Effector memory CD8-positive, alpha-beta T cell (primary cell): Measurements from ENCODE around the gene PCNX2.
"Not testable (repeated sequence)": the region's sequence is repeated elsewhere in the genome, so short reads cannot be mapped to it uniquely, and the experiment has no call there.

Source experiments
- ATAC-seq: fragments of 150-1000 bp; cut with Tn5 transposase; replicated peaks from 2 replicates; pipeline ENCODE4 v1.10.0; 2021; ENCODE audit warnings: mild to moderate bottlenecking, moderate library complexity
- DNase-seq, 3 experiments: peaks; one replicate each; pipeline ENCODE4 v3.0.0; 2021
- H3K27ac Mint-ChIP-seq, 2 donors: one replicate each; pipeline ENCODE4 v1.8.0; 2022; ENCODE audit warnings: mild to moderate bottlenecking in 2 of 2, mixed read lengths in 2 of 2, moderate library complexity in 2 of 2
- H3K27me3 Mint-ChIP-seq, 2 donors: one replicate each; pipeline ENCODE4 v1.8.0; 2022; ENCODE audit warnings: mixed read lengths in 2 of 2
- H3K36me3 Mint-ChIP-seq: one replicate; pipeline ENCODE4 v1.8.0; 2022; ENCODE audit warnings: mild to moderate bottlenecking, moderate library complexity, mixed read lengths; ENCODE audit not compliant: insufficient read depth
- H3K4me1 Mint-ChIP-seq, 2 donors: one replicate each; pipeline ENCODE4 v1.8.0; 2022; ENCODE audit warnings: low read depth in 2 of 2, mixed read lengths in 2 of 2
- H3K4me3 Mint-ChIP-seq, 2 donors: one replicate each; pipeline ENCODE4 v1.8.0; 2022; ENCODE audit warnings: mild to moderate bottlenecking in 2 of 2, mixed read lengths in 2 of 2, moderate library complexity in 2 of 2
- H3K9me3 Mint-ChIP-seq, 2 donors: one replicate each; pipeline ENCODE4 v1.8.0; 2022; ENCODE audit warnings: mixed read lengths in 2 of 2

The PCNX2 gene

DNA sequence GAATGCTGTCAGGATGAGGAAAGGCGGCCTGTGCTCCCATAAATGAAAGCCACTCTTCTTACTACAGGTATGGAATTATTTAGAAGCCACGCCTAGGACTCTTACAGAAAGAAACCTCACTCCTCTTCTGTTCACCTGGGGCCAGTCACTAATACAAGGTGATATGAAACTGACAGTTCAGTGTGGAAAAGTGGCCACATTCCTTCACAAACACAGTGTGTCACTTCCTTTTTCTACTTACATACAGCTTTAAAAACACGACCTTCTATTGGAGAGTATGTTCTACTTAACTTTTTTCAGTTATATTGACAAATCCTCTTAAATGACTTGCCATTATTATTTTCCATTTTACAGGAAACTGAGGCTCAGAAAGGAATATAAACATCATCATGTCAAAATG, 163.1 kb downstream of the PCNX2 start:
- H3K9me3 Mint-ChIP-seq = no peaks in the 10 kb centered on the region

DNA sequence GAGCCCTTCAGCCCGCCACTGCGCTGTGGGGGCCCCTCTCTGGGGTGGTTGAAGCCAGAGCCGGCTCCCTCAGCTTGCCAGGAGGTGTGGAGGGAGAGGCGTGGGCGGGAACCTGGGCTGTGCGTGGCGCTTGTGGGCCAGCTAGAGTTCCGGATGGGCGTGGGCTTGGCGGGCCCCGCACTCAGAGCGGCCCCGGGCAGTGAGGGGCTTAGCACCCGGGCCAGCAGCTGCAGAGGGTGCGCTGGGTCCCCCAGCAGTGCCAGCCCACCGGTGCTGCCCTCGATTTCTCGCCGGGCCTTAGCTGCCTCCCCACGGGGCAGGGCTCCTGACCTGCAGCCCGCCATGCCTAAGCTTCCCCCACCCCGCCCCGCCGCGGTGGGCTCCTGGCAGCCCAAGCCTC, 166.5 kb downstream of the PCNX2 start:
- H3K36me3 Mint-ChIP-seq = peaks cover 33% of the 10 kb centered on the region

More for the DNA sequence above, 163.1 kb downstream of the PCNX2 start:
- Mint-ChIP-seq H3K27me3 (no peaks in the 10 kb centered on the region), H3K36me3 (peaks cover 35% of the 10 kb centered on the region), H3K4me1 (no peaks in the 10 kb centered on the region), H3K4me3 (no peak overlapping the region), H3K27ac (no peak overlapping the region)
- ATAC-seq (no peak), DNase-seq (no peak)

DNA sequence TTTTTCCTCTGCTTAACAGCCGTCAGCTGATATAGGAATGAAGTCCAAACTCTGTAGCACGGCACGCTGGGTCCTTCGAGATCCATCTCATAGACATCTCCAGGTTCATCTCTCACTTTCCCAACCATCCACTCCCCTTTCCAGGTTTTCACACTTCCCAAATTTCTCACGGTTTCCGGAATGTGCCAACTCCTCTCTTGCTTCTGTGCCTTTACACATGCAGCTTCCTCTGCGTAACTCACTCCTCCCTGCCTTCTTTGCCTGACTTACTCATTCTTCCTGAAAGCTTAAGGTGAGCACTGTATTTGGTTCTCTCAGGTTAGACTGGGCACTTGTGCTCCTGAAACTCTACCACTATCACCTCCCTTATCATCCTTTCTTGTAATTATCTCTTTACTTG, 168.4 kb downstream of the PCNX2 start:
- Mint-ChIP-seq H3K4me3 (no peak overlapping the region), H3K27ac (no peak overlapping the region), H3K9me3 (no peaks in the 10 kb centered on the region), H3K36me3 (peaks cover 17% of the 10 kb centered on the region), H3K27me3 (no peaks in the 10 kb centered on the region), H3K4me1 (no peaks in the 10 kb centered on the region)
- no peak for DNase-seq
- ATAC-seq = no peak

More for the DNA sequence above, 166.5 kb downstream of the PCNX2 start:
- not testable (repeated sequence) for H3K27me3 Mint-ChIP-seq, H3K4me3 Mint-ChIP-seq, DNase-seq, H3K9me3 Mint-ChIP-seq, H3K4me1 Mint-ChIP-seq, ATAC-seq, H3K27ac Mint-ChIP-seq

DNA sequence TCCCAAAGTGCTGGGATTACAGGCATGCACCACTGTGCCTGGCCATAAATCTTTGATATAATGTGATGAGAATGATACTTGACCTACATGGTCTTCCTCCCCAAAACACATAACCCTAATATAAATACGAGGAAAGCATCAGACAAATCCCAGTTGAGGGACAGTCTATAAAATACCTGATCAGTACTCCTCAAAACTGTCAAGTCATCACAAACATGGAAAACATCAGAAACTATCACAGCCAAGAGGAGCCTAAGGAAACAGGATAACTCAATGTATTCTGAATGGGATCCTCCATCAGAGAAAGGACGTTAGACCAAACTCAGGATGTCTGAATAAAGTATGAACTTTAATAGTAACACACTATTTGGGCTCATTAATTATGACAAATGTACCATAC, 172.7 kb downstream of the PCNX2 start:
- peaks cover 15% of the 10 kb centered on the region for H3K36me3 Mint-ChIP-seq
- no peak overlapping the region for H3K4me3 Mint-ChIP-seq
- H3K9me3 Mint-ChIP-seq = no peaks in the 10 kb centered on the region
- H3K4me1 Mint-ChIP-seq = no peaks in the 10 kb centered on the region
- no peaks in the 10 kb centered on the region for H3K27me3 Mint-ChIP-seq
- H3K27ac Mint-ChIP-seq = no peak overlapping the region
- ATAC-seq (no peak), DNase-seq (no peak)

DNA sequence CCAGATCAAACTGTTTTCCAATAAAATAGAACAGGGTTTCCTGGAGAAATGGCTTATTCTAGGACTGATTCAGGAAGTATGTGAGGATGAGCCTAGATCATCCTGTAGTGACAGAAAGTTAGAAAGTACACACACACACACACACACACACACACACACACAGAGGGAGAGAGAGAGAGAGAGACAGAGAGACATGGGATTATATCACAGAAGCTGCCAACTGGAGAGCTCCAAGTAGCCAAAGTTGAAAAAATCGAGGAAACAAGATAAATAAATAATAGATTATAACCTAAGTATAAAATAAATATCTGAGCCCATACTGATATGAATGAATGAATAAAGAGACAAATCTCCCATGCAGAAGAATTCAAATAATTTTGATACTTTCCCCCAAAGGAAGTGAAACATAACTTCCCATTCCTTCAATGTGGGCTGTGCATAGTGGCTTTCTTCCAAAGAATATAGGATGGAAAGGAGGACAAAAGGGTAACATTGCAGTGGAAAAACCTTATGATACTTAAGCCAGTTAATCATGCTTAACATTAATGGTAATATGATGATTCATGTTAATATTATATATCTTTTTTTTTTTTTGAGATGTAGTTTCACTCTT, 173.5 kb downstream of the PCNX2 start:
- peaks cover 15% of the 10 kb centered on the region for H3K36me3 Mint-ChIP-seq
- H3K9me3 Mint-ChIP-seq = no peaks in the 10 kb centered on the region
- H3K4me1 Mint-ChIP-seq = no peaks in the 10 kb centered on the region
- H3K4me3 Mint-ChIP-seq = no peak overlapping the region
- H3K27me3 Mint-ChIP-seq = no peaks in the 10 kb centered on the region
- no peak for DNase-seq
- ATAC-seq = no peak
- H3K27ac Mint-ChIP-seq = no peak overlapping the region

DNA sequence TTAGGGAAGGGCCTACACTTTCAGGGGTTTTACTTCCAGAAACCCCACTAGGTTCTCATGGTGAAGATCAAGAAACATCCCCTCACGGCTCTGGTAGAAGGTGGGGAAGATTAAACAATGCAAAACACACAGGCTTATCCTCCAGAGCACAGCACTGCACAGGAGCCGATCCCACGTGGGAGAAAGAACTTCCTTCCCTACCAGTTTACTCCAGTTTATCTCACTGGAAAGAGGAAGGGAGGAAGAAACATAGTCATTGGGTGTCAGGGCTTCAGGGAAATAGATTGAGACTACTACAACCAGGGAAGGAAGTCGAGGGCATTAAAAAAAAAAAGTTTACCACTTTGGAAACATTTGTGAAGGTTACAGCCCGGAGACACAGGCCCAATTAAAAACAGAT, 180.7 kb downstream of the PCNX2 start:
- no peak for DNase-seq
- H3K27me3 Mint-ChIP-seq = no peaks in the 10 kb centered on the region
- H3K36me3 Mint-ChIP-seq = peaks cover 11% of the 10 kb centered on the region
- no peaks in the 10 kb centered on the region for H3K9me3 Mint-ChIP-seq
- ATAC-seq = no peak
- H3K4me1 Mint-ChIP-seq = peaks cover 5 to 15% of the 10 kb centered on the region in 2 donors
- no peak overlapping the region for H3K4me3 Mint-ChIP-seq
- peak overlapping the region in 1 of 2 donors; percentile 67 for H3K27ac Mint-ChIP-seq

DNA sequence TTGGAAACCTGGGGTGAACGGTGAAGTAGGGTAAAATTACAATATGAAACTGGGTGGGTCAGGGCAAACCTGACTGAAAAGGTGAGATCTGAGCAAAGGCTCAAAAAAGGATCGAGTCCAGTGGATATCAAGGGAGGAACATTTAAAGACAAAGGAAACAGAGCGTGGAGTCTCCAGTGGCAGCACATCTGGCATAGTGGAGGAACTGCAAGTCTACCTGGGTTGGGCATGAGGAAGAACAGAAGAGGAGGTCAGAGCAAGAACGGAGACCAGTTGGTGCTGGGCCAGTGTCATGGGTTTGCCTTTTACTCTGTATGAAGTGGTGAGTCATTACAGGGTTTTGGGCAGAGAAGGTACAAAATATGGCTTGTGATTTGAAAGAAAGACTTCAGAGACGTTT, 181.4 kb downstream of the PCNX2 start:
- H3K36me3 Mint-ChIP-seq = peaks cover 14% of the 10 kb centered on the region
- ATAC-seq = no peak
- H3K4me3 Mint-ChIP-seq = no peak overlapping the region
- no peaks in the 10 kb centered on the region for H3K27me3 Mint-ChIP-seq
- H3K9me3 Mint-ChIP-seq = no peaks in the 10 kb centered on the region
- H3K4me1 Mint-ChIP-seq = peaks cover 5 to 18% of the 10 kb centered on the region in 2 donors
- no peak overlapping the region for H3K27ac Mint-ChIP-seq
- DNase-seq = no peak

DNA sequence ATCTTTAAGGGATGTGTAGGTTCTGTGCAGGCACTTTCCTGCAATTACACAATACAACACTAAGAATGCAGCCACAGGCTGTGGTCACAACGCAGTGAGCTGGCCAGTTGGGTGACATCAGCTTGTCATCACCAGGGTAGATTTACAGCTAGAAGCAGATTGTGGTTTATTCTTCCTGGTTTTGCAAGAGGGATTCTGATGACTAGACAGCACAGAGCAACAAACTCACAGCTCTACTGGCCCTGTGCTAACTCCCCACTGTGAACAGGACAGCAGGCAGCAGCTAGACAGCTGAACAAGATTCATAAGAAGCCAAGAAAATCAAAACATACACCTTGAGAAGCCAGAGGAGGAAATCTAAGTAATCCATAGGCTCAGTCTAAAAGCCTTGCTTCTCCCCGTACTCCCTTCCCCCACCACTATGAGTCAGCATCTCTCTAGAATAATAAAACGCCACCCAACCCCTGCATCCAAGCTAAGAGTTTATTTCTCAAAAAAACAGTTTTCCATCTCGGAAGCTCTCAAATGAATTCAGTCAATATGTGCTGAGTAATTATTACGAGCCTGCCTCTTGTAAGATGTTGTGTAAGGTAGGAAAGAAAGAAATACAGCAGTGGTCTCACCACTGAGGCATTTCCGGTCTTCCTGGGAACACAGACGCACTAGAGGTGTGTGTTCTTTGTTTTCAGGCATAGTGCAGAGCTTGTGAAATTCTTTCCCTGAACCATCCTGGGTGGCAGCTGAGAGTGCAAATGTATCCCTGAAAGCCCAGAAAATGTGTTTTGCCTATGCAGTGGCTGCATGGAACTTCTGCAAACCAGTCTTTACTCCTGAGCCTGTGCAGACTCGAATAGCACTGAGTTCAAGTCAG, 182.3 kb downstream of the PCNX2 start:
- Mint-ChIP-seq H3K27me3 (no peaks in the 10 kb centered on the region), H3K9me3 (no peaks in the 10 kb centered on the region), H3K27ac (peak overlapping the region in 1 of 2 donors; percentile 27), H3K4me1 (peaks cover 5 to 22% of the 10 kb centered on the region in 2 donors), H3K4me3 (no peak overlapping the region), H3K36me3 (peaks cover 21% of the 10 kb centered on the region)
- peak; percentile 50 for ATAC-seq
- DNase-seq = no peak

DNA sequence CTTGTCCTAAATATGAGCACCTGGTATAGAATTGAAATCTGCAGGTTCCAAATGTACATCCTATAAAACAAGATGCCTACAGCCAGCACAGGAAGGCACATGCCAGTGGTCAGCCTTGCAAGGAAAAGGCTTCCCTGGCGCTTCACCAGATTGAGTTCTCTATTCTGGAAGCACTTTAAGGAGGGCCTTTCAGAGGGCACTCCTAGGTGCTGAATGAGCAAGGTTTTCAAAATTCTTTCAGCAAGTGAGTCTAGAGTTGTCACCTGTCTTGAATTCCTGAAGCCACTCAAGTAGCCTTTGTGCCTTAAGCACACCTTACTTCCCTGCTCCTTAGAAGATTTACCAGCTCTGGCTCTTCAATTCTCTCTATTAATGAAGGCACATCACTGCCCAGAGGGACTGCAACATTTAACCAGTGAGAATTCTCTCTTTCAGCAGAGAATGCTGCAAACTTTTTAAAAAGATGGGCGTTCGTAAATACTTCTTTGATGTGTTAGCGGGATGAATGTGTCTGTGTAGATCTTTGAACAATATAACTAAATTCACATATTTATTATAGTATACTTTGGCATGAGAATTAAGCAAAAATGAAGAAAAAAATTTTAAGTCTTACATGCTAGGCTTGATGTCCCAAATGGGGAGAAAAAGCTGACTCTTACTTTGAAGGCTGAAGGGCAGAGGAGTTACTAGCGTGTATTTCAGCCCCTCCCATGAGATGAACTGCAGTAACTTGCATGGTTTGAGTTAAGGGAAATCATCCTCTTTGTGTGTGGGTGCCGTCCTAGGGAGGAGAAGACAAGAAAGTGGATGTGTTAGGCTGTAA, 183.1 kb downstream of the PCNX2 start:
- Mint-ChIP-seq H3K9me3 (no peaks in the 10 kb centered on the region), H3K27ac (peak overlapping the region in 1 of 2 donors; percentile 33), H3K4me3 (no peak overlapping the region), H3K4me1 (peaks cover 5 to 22% of the 10 kb centered on the region in 2 donors), H3K36me3 (peaks cover 16% of the 10 kb centered on the region), H3K27me3 (no peaks in the 10 kb centered on the region)
- DNase-seq (no peak), ATAC-seq (no peak)

DNA sequence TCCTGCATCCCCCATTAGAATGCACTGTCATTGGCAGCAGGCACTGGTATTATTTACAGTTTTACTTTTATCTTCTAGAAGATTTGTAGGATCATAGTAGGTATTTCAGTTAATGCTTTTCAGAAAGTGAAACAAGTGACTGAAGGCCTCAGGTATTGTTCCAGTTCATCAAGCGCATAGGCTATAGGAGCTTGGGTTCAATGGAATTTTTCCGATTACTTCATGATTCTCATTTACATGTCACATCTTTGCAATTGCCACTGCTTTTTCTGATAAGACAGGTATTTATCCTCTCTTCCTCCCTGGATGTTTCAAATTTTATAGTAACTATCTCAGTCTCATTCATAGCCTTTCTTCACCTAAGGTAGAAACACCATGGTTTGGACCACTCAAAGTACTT, 183.8 kb downstream of the PCNX2 start:
- Mint-ChIP-seq H3K36me3 (peaks cover 16% of the 10 kb centered on the region), H3K27ac (peak overlapping the region in 1 of 2 donors; percentile 33), H3K9me3 (no peaks in the 10 kb centered on the region), H3K27me3 (no peaks in the 10 kb centered on the region), H3K4me1 (peaks cover 5 to 22% of the 10 kb centered on the region in 2 donors), H3K4me3 (no peak overlapping the region)
- ATAC-seq (no peak), DNase-seq (no peak)

DNA sequence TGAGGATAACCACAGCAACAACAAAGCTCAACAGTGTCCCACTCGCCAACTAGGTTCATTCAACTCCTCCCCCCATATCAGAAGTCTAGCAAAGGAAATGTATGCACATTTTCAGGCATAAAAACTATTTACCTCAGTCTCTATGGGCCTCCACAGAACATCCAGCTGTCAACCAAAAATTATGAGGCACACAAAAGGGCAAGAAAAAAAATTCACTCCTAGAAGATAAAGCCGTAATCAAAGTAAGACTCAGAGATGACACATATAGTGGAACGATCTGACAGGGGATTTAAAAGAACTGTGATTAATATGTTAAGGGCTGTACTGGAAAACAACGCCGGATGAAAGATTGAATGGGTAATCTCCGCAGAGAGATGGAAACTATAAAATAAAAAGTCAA, 186.4 kb downstream of the PCNX2 start:
- Mint-ChIP-seq H3K4me1 (peaks cover 1 to 7% of the 10 kb centered on the region in 2 donors), H3K27ac (peak overlapping the region in 1 of 2 donors; percentile 5), H3K4me3 (no peak overlapping the region), H3K27me3 (no peaks in the 10 kb centered on the region), H3K36me3 (peaks cover 19% of the 10 kb centered on the region), H3K9me3 (no peaks in the 10 kb centered on the region)
- DNase-seq (no peak), ATAC-seq (no peak)

DNA sequence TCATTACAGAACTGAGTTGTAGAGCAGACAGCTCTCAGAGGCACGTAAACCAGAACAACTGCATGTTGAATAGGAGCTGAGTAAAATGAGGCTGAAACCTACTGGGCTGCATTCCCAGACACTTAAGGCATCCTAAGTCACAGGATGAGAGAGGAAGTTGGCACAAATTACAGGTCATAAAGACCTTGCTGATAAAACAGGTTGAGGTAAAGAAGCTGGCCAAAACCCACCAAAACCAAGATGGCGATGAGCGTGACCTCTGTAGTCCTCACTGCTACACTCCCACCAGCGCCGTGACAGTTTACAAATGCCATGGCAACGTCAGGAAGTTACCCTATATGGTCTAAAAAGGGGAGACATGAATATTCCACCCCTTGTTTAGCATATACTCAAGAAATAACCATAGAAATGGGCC, 187.8 kb downstream of the PCNX2 start:
- not testable (repeated sequence) for H3K27ac Mint-ChIP-seq, H3K9me3 Mint-ChIP-seq, DNase-seq, ATAC-seq, H3K4me1 Mint-ChIP-seq, H3K27me3 Mint-ChIP-seq, H3K4me3 Mint-ChIP-seq
- H3K36me3 Mint-ChIP-seq = peaks cover 18% of the 10 kb centered on the region

DNA sequence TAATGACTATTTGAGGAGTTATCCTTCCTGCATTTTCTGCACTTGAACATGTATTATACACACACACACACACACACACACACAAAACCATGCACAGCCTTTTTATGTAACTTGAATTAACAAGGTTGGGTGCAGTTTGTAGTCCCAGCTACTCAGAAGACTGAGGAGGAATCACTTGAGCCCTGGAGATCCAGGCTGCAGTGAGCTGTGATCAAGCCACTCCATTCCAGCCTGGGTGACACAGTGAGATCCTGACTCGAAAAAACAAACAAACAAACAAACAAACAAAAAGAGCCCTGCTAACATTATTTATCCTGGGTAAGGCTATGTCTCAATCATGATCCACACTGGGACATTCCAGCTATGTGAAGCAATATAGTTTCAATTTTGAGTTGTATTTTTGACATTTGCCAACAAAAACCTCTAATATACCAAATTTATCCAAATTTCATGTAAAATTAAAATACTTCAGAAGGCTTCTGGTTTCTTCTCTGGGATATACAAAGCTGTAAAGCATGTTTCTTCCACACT, 188.3 kb downstream of the PCNX2 start:
- ATAC-seq = no peak
- no peak for DNase-seq
- peaks cover 0 to 7% of the 10 kb centered on the region in 2 donors for H3K4me1 Mint-ChIP-seq
- H3K9me3 Mint-ChIP-seq = no peaks in the 10 kb centered on the region
- no peak overlapping the region for H3K4me3 Mint-ChIP-seq
- peaks cover 14% of the 10 kb centered on the region for H3K36me3 Mint-ChIP-seq
- no peak overlapping the region for H3K27ac Mint-ChIP-seq
- H3K27me3 Mint-ChIP-seq = no peaks in the 10 kb centered on the region
